ENCODE measurements around the gene BTBD10. TPM values are rescaled to one million over a fixed set of nuclear protein-coding genes. Genes with fewer than 3 reads are reported as not detected.

The BTBD10 gene
- total RNA-seq, 1 donor from 2014 or later = 120 TPM

DNA sequence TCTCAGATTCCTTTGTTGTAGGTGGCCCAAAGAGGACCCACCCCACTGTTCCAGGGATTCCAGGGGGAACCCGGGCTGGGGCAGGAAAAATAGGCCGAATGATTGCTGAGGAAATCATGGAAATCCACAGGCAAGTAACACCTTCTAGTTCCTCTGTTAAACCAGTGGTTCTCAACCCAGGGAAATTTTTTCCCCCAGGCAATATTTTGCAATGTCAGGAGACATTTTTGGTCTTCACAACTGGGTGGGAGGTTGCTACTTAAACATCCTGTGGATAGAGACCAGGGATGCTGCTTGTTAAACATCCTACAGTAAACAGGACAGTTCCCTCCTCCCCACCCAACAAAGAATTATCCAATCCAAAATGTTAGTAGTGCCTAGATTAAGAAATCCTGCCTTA is 84.7 kb downstream of the BTBD10 start:
- H3K36me3 ChIP-seq (ENCODE audit: control insufficient read depth, insufficient read depth, low read length) = peaks cover 15% of the 10 kb centered on the region
- TF ChIP-seq, protein P1, sequence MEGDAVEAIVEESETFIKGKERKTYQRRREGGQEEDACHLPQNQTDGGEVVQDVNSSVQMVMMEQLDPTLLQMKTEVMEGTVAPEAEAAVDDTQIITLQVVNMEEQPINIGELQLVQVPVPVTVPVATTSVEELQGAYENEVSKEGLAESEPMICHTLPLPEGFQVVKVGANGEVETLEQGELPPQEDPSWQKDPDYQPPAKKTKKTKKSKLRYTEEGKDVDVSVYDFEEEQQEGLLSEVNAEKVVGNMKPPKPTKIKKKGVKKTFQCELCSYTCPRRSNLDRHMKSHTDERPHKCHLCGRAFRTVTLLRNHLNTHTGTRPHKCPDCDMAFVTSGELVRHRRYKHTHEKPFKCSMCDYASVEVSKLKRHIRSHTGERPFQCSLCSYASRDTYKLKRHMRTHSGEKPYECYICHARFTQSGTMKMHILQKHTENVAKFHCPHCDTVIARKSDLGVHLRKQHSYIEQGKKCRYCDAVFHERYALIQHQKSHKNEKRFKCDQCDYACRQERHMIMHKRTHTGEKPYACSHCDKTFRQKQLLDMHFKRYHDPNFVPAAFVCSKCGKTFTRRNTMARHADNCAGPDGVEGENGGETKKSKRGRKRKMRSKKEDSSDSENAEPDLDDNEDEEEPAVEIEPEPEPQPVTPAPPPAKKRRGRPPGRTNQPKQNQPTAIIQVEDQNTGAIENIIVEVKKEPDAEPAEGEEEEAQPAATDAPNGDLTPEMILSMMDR (IDR thresholded peaks at IDR 0.05; ENCODE audit: insufficient read depth, low read length, severe bottlenecking) = no peak
- no peak for FAIRE-seq

DNA sequence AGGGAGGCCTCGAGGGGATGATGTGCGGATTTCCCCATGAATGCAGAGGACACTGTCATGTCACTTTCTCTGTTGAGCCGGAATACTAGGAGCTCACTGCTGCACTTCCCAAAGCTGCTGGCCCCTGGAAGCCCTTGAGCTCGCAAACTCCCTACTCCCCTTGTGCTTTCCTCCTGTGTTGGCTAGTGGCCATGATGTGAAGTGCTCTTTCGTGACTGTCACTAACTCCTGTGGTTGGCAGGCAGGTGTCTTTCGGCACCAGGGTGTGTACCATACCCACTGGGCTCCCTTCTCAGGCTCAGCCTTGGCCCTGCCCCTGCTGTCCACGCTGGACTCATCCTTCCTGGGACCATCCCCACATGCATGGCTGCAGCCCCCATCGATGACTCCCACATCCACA is 86.2 kb downstream of the BTBD10 start:
- DNase-seq (ENCODE audit: low read depth) = no peak
- no peak for FAIRE-seq
- Histone ChIP-seq H3K36me3 (ENCODE audit: control insufficient read depth, insufficient read depth, low read length) (peaks cover 16% of the 10 kb centered on the region), H3K4me3 (ENCODE audit: low read depth, low read length) (no peak overlapping the region), H3K27me3 (ENCODE audit: control insufficient read depth, insufficient read depth, low read length) (no peaks in the 10 kb centered on the region)
- TF ChIP-seq, protein P1 (IDR thresholded peaks at IDR 0.05; ENCODE audit: insufficient read depth, low read length, severe bottlenecking) = no peak

More for the DNA sequence above, 84.7 kb downstream of the BTBD10 start:
- no peak for DNase-seq (ENCODE audit: low read depth)
- no peaks in the 10 kb centered on the region for H3K27me3 ChIP-seq (ENCODE audit: control insufficient read depth, insufficient read depth, low read length)
- no peak overlapping the region for H3K4me3 ChIP-seq (ENCODE audit: low read depth, low read length)

DNA sequence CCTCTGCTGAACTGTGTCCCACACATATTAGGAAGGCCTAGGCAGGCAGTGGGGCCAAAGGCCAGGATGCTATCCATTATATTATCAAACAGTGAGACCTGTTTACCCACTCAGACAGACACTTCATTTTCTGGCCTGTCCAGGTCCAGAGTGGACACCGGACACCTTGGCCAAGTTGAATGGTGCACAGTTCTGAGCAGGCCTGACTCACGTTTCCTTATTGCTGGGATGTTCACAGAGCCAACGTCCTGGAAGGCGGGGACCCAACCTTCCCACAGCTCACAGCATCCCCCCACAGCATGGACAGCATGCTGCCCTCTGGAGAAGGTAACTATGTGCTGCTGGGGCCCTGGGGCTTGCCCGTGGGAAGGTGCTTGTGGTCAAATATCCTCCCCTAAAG is 86.6 kb downstream of the BTBD10 start:
- Histone ChIP-seq H3K27me3 (ENCODE audit: control insufficient read depth, insufficient read depth, low read length) (no peaks in the 10 kb centered on the region), H3K36me3 (ENCODE audit: control insufficient read depth, insufficient read depth, low read length) (peaks cover 16% of the 10 kb centered on the region), H3K4me3 (ENCODE audit: low read depth, low read length) (no peak overlapping the region)
- DNase-seq (ENCODE audit: low read depth) = no peak
- TF ChIP-seq, protein P1 (IDR thresholded peaks at IDR 0.05; ENCODE audit: insufficient read depth, low read length, severe bottlenecking) = no peak
- no peak for FAIRE-seq

DNA sequence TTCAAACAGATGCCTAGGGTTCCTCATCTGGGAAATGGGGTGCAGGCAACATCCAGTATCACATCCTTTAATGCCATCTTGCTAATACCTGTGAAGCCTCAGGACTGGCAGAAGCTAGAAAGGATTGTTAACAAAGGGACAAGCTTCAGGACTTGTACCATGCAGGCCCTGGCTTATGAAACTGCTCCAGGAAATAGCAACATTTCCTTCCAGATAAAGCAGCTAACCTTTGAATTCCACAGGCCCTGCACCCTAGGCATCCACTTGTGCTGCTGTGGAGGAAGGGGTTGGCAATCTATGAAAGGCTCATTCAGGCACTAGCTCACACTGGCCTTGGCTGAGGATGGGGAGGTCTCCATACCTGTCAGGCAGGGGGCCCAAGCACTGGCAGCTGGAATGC is 87.2 kb downstream of the BTBD10 start:
- no peaks in the 10 kb centered on the region for H3K27me3 ChIP-seq (ENCODE audit: control insufficient read depth, insufficient read depth, low read length)
- TF ChIP-seq, protein P1 (IDR thresholded peaks at IDR 0.05; ENCODE audit: insufficient read depth, low read length, severe bottlenecking) = no peak
- DNase-seq (ENCODE audit: low read depth) (no peak), FAIRE-seq (no peak)
- H3K4me3 ChIP-seq (ENCODE audit: low read depth, low read length) = no peak overlapping the region
- H3K36me3 ChIP-seq (ENCODE audit: control insufficient read depth, insufficient read depth, low read length) = peaks cover 15% of the 10 kb centered on the region

DNA sequence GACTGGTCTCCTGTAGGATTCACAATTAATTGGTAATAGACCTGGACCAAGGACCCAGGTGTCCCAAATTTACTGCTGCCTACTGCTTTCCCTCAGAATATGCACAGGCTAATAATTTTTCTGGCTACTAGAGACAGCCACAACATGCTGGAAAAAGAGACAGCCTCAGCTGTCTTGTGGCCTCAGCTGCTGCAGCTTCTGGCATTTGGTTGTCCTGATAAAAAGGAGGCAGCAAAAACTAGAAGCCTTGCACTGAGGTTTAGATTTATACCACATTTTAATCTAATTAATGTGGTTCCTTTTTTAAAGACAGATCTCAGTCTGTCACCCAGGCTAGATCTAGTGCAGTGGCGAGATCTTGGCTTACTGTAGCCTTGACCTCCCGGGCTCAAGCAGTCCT is 89.8 kb downstream of the BTBD10 start:
- Histone ChIP-seq H3K27me3 (ENCODE audit: control insufficient read depth, insufficient read depth, low read length) (no peaks in the 10 kb centered on the region), H3K36me3 (ENCODE audit: control insufficient read depth, insufficient read depth, low read length) (peaks cover 23% of the 10 kb centered on the region), H3K4me3 (ENCODE audit: low read depth, low read length) (no peak overlapping the region)
- FAIRE-seq (no peak), DNase-seq (ENCODE audit: low read depth) (no peak)
- TF ChIP-seq, protein P1 (IDR thresholded peaks at IDR 0.05; ENCODE audit: insufficient read depth, low read length, severe bottlenecking) = no peak

DNA sequence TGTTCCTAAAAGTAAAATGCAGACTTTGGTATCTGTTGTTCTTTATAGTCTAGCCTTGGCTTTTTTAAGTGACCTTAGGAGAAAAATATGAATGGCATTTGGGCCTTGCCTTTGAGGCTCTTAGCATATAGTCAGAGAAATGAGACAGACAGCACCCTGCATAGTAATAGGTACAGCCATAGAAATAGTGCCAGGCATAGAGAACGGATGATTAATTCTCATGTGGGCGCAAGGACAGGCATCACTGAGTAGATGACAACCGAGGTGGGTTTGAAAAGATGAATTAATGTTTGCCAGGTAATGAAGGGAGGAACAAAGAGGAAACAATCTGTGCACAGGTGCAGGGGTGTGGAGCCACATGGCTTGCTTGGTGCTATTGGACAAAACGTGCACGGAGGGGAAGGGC is 95.0 kb downstream of the BTBD10 start:
- FAIRE-seq (no peak), DNase-seq (ENCODE audit: low read depth) (peak; percentile 23)
- Histone ChIP-seq H3K36me3 (ENCODE audit: control insufficient read depth, insufficient read depth, low read length) (peaks cover 12% of the 10 kb centered on the region), H3K4me3 (ENCODE audit: low read depth, low read length) (no peak overlapping the region), H3K27me3 (ENCODE audit: control insufficient read depth, insufficient read depth, low read length) (no peaks in the 10 kb centered on the region)
- TF ChIP-seq, protein P1 (IDR thresholded peaks at IDR 0.05; ENCODE audit: insufficient read depth, low read length, severe bottlenecking) = no peak

Measured in bronchial epithelial cell (primary cell).